HCT116 (cell line): ENCODE results near the gene STK39. TPM values are rescaled to one million over a fixed set of nuclear protein-coding genes. Genes with fewer than 3 reads are reported as not detected.
A peak's percentile ranks its signal among the peaks of the same experiment; 100 is the strongest.

Source experiments
- ATAC-seq: fragments of 200-7000 bp; cut with Tn5 transposase; 2 replicates; pipeline ENCODE4 v1.9.1; 2020; ENCODE audit warnings: mild to moderate bottlenecking, moderate library complexity
- BruUV-seq: library from RNA; stranded (reverse); fragments of 400-500 nt; replicated peaks from 2 replicates; lab custom pipeline; 2021; lab: Mats Ljungman, UMichigan
- CTCF ChIA-PET: fragments of 300-600 bp; sonication (Branson Sonifier 250); formaldehyde crosslinking; loops from one replicate; lab custom pipeline; 2021; ENCODE audit warnings: antibody characterized with exemption; lab: Charles Lee
- POLR2A ChIA-PET: fragments of 300-600, 350-600 bp; sonication (Branson Sonifier 250); formaldehyde crosslinking; loops from one replicate; lab custom pipeline; 2021; ENCODE audit warnings: antibody characterized with exemption; lab: Charles Lee
- RAD21 ChIA-PET, 2 experiments: fragments of 300-600 bp; sonication (Branson Sonifier 250); formaldehyde crosslinking; loops; one replicate each; lab custom pipeline; 2023; ENCODE audit warnings: low total read pairs in 2 of 2; ENCODE audit not compliant: uncharacterized antibody in 2 of 2, unreplicated experiment in 2 of 2, low non-redundant PET in 1 of 2; lab: Charles Lee
- DNase-seq: peaks from one replicate; pipeline ENCODE4 v3.0.0-alpha.2; 2010; ENCODE audit warnings: low read depth, low spot score
- H2AFZ ChIP-seq: fragments of 200-600 bp; shearing (Covaris generic), sonication (generic); 2 replicates; pipeline ENCODE4 v1.6.1; 2017; ENCODE audit warnings: low read depth, mixed run types, mixed read lengths, antibody characterized with exemption, low read length; ENCODE audit not compliant: poor library complexity, severe bottlenecking
- H3K27ac ChIP-seq: 2 replicates; pipeline ENCODE4 v1.5.1; 2012; ENCODE audit warnings: low read depth, low read length
- H3K27me3 ChIP-seq: fragments of 200-600 bp; sonication (generic); 2 replicates; pipeline ENCODE4 v1.6.1; 2016; ENCODE audit warnings: mixed run types, low read length, mixed read lengths; ENCODE audit not compliant: insufficient read depth
- H3K36me3 ChIP-seq, 2 experiments: fragments of 200-500 bp in 1 of 2; fragments of 200-600 bp in 1 of 2; sonication (Bioruptor generic) in 1 of 2; sonication (generic) in 1 of 2; 2 replicates each; pipeline versions ENCODE4 v1.5.1 to v1.6.1; 2014 to 2016; ENCODE audit warnings: low read length in 2 of 2, inconsistent platforms in 1 of 2, mixed read lengths in 1 of 2, mixed run types in 1 of 2; ENCODE audit not compliant: insufficient read depth in 2 of 2, control insufficient read depth in 1 of 2
- H3K4me1 ChIP-seq, 2 experiments: fragments of 200-600 bp in 1 of 2; sonication (generic) in 1 of 2; 2 replicates each; pipeline versions ENCODE4 v1.5.1 to v1.6.1; 2012 to 2017; ENCODE audit warnings: low read length in 2 of 2, inconsistent platforms in 1 of 2, mild to moderate bottlenecking in 1 of 2, mixed read lengths in 1 of 2, mixed run types in 1 of 2, moderate library complexity in 1 of 2; ENCODE audit not compliant: insufficient read depth in 2 of 2, control insufficient read depth in 1 of 2
- H3K4me2 ChIP-seq: fragments of 200-600 bp; sonication (generic); 2 replicates; pipeline ENCODE4 v1.6.1; 2017; ENCODE audit warnings: mixed run types, low read length, mixed read lengths
- H3K4me3 ChIP-seq, 2 experiments: fragments of 200-600 bp in 1 of 2; sonication (generic) in 1 of 2; replicated peaks in 1 of 2; 2 replicates each; pipeline ENCODE4 v1.5.1; 2011 to 2016; ENCODE audit warnings: low read length in 2 of 2, control low read depth in 1 of 2, low read depth in 1 of 2, mild to moderate bottlenecking in 1 of 2, mixed read lengths in 1 of 2, mixed run types in 1 of 2
- H3K79me2 ChIP-seq: fragments of 200-600 bp; sonication (generic); 2 replicates; pipeline ENCODE4 v1.6.1; 2017; ENCODE audit warnings: mild to moderate bottlenecking, mixed run types, low read length, moderate library complexity, mixed read lengths; ENCODE audit not compliant: insufficient read depth
- H3K9ac ChIP-seq: fragments of 200-600 bp; sonication (generic); 2 replicates; pipeline ENCODE4 v1.6.1; 2016; ENCODE audit warnings: low read length, mixed read lengths
- H3K9me2 ChIP-seq: fragments of 200-600 bp; sonication (generic), shearing (Covaris generic); 2 replicates; pipeline ENCODE4 v1.6.1; 2017; ENCODE audit warnings: mixed run types, mild to moderate bottlenecking, moderate library complexity; ENCODE audit not compliant: insufficient read depth
- H3K9me3 ChIP-seq, 2 experiments: fragments of 200-500 bp in 1 of 2; fragments of 200-600 bp in 1 of 2; sonication (Bioruptor generic) in 1 of 2; sonication (generic) in 1 of 2; 2 replicates each; pipeline ENCODE4 v1.6.1; 2014 to 2017; ENCODE audit warnings: low read length in 2 of 2, mixed read lengths in 2 of 2, inconsistent platforms in 1 of 2, low read depth in 1 of 2, mild to moderate bottlenecking in 1 of 2, mixed run types in 1 of 2, moderate library complexity in 1 of 2; ENCODE audit not compliant: control insufficient read depth in 1 of 2, insufficient read depth in 1 of 2
- H4K20me1 ChIP-seq: fragments of 200-600 bp; sonication (generic), shearing (Covaris generic); 2 replicates; pipeline ENCODE4 v1.6.1; 2017; ENCODE audit warnings: mixed run types, mild to moderate bottlenecking, moderate library complexity; ENCODE audit not compliant: insufficient read depth
- ATF3 ChIP-seq: IDR thresholded peaks from 2 replicates; pipeline ENCODE4 v1.6.1; 2012
- CEBPB ChIP-seq: IDR thresholded peaks from 2 replicates; pipeline ENCODE4 v1.6.1; 2012; ENCODE audit warnings: low read depth
- EGR1 ChIP-seq: IDR thresholded peaks from 2 replicates; pipeline ENCODE4 v1.6.1; 2012; ENCODE audit warnings: low read depth
- ELF1 ChIP-seq: IDR thresholded peaks from 2 replicates; pipeline ENCODE4 v1.6.1; 2012; ENCODE audit warnings: low read depth, borderline replicate concordance
- EZH2 ChIP-seq: fragments of 200-600 bp; sonication (generic); IDR thresholded peaks from 2 replicates; pipeline ENCODE4 v1.6.1; 2017; ENCODE audit warnings: antibody characterized with exemption, mixed run types
- MAX ChIP-seq: IDR thresholded peaks from 2 replicates; pipeline ENCODE4 v1.6.1; 2012
- POLR2A ChIP-seq: IDR thresholded peaks from 2 replicates; pipeline ENCODE4 v1.7.0; 2011; ENCODE audit warnings: borderline replicate concordance; ENCODE audit not compliant: insufficient read depth, insufficient read length; ENCODE audit errors: extremely low read depth
- RAD21 ChIP-seq: IDR thresholded peaks from 2 replicates; pipeline ENCODE4 v1.6.1; 2012; ENCODE audit warnings: low read depth, mild to moderate bottlenecking
- SIN3A ChIP-seq: IDR thresholded peaks from 2 replicates; pipeline ENCODE4 v1.6.1; 2012; ENCODE audit warnings: low read depth
- intact Hi-C: fragments of 100-400 bp; cut with micrococcal nuclease; formaldehyde crosslinking; loops from 2 replicates; pipeline ENCODE4 v1.10.0; 2022
- total RNA-seq: library from RNA; stranded (reverse); gene quantifications from one replicate; pipeline ENCODE4 v1.2.1, GENCODE V29; 2021; ENCODE audit not compliant: unreplicated experiment

The STK39 gene
- total RNA-seq, 1 experiment from 2014 or later: 118 TPM

GRCh38 chr2:168149150-168149974, 98.0 kb downstream of the STK39 start:
- DNase-seq (no peak), ATAC-seq (no peak)
- H3K4me1 ChIP-seq: peaks cover 5 to 7% of the 10 kb centered on the region in 2 experiments; a peak in 2 of 4 replicates
- H3K27ac ChIP-seq: no peak overlapping the region
- H2AFZ ChIP-seq: no peak overlapping the region
- H3K4me2 ChIP-seq: no peak overlapping the region
- peaks cover 0 to 43% of the 10 kb centered on the region in 2 experiments; a peak in 2 of 4 replicates for H3K36me3 ChIP-seq
- ChIA-PET RAD21 (no interaction called here), POLR2A (no interaction called here), CTCF (no interaction called here)
- TF ChIP-seq ELF1 (no peak), CEBPB (0 out of 2 replicates have a peak, but pooled peaks have one; percentile 36)
- H3K9ac ChIP-seq: no peak overlapping the region
- H3K9me2 ChIP-seq: no peaks in the 10 kb centered on the region
- no peaks in the 10 kb centered on the region for H3K9me3 ChIP-seq
- H3K4me3 ChIP-seq: no peak overlapping the region
- no peaks in the 10 kb centered on the region for H4K20me1 ChIP-seq
- no peaks in the 10 kb centered on the region for H3K27me3 ChIP-seq
- intact Hi-C loops: loop anchor here (10.0 kb wide), 1 partner anchor 765 kb away; no protein-coding TSS in a partner anchor
- BruUV-seq: no TSS peak
- H3K79me2 ChIP-seq: peaks cover 96% of the 10 kb centered on the region

GRCh38 chr2:168147830-168148794, 99.3 kb downstream of the STK39 start:
- ATAC-seq: no peak

More at GRCh38 chr2:168147830-168148794, 99.3 kb downstream of the STK39 start:
- ChIA-PET POLR2A (no interaction called here), CTCF (no interaction called here), RAD21 (interaction anchor here in 1 of 2 experiments (0.5 kb wide), 1 partner anchor 123 kb away, joined by 4 read pairs; no protein-coding TSS in a partner anchor)
- Histone ChIP-seq H3K36me3 (peaks cover 0 to 37% of the 10 kb centered on the region in 2 experiments; a peak in 2 of 4 replicates), H3K9me2 (no peaks in the 10 kb centered on the region), H3K4me1 (no peaks in the 10 kb centered on the region), H3K4me2 (no peak overlapping the region), H3K4me3 (no peak overlapping the region), H4K20me1 (no peaks in the 10 kb centered on the region), H3K27me3 (no peaks in the 10 kb centered on the region), H3K9me3 (no peaks in the 10 kb centered on the region), H3K9ac (no peak overlapping the region), H3K79me2 (peaks cover 90% of the 10 kb centered on the region), H3K27ac (no peak overlapping the region), H2AFZ (no peak overlapping the region)
- no TSS peak for BruUV-seq
- no peak for TF ChIP-seq EGR1
- TF ChIP-seq POLR2A: no peak
- TF ChIP-seq EZH2: no peak
- TF ChIP-seq ATF3: no peak
- no peak for TF ChIP-seq RAD21
- no peak for TF ChIP-seq SIN3A
- no peak for TF ChIP-seq CEBPB
- no peak for TF ChIP-seq MAX
- intact Hi-C loops: loop anchor here (10.0 kb wide), 1 partner anchor 767 kb away; no protein-coding TSS in a partner anchor
- DNase-seq: no peak
